Mesothelial cell of epicardium (in vitro differentiated cells): ENCODE data around the gene ATF4. TPM values are rescaled to one million over a fixed set of nuclear protein-coding genes. Genes with fewer than 3 reads are reported as not detected.

Source experiments
- DNase-seq, 2 experiments: peaks; one replicate each; pipeline ENCODE4 v3.0.0; 2021; ENCODE audit warnings: low spot score in 2 of 2; ENCODE audit not compliant: unreplicated experiment in 2 of 2
- H3K27ac Mint-ChIP-seq: 2 replicates; pipeline ENCODE4 v1.8.0; 2021; ENCODE audit warnings: mixed read lengths
- H3K27me3 Mint-ChIP-seq: 2 replicates; pipeline ENCODE4 v1.8.0; 2021; ENCODE audit warnings: low read depth, mixed read lengths
- H3K36me3 Mint-ChIP-seq: 2 replicates; pipeline ENCODE4 v1.8.0; 2021; ENCODE audit warnings: mixed read lengths
- H3K4me1 Mint-ChIP-seq: 2 replicates; pipeline ENCODE4 v1.8.0; 2021; ENCODE audit warnings: mixed read lengths
- H3K4me3 Mint-ChIP-seq: 2 replicates; pipeline ENCODE4 v1.8.0; 2021; ENCODE audit warnings: mild to moderate bottlenecking, moderate library complexity, mixed read lengths
- H3K9me3 Mint-ChIP-seq: 2 replicates; pipeline ENCODE4 v1.8.0; 2021; ENCODE audit warnings: mixed read lengths
- total RNA-seq: library from RNA; stranded (reverse); gene quantifications from 3 replicates; pipeline ENCODE4 v1.2.1, GENCODE V29; 2021
- TF ChIP-seq, protein P1 (sequence below): fragments of 200-600 bp; sonication (generic); IDR thresholded peaks from one replicate; pipeline ENCODE4 v1.5.0; 2021; ENCODE audit warnings: antibody characterized with exemption; ENCODE audit not compliant: unreplicated experiment

ATF4 gene
- total RNA-seq, 1 donor from 2014 or later: 361 TPM

DNA sequence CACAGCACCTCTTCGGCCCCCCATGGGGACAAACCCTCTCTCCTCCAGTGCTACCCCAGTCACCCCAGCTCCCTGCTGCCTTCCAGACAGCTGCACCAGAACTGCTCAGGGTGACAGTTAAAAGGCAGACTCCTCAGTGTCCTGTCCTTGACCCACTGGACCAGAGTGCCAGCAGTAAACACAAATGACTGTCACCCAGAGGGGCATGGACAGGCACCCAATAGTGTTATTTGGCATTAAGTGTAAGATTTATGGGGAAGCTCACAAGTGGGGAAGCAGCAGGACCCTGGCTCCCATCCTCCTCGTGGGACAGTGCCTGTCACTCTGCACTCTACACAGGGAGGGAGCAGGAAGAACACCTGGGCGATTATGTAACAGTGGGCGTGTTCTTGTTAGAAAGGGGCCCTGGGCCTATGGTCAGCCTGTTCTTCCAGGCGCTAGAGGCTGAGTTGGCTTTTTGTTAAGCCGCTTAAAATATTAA, 7.2 kb downstream of the ATF4 start:
- no peak overlapping the region for H3K4me3 Mint-ChIP-seq
- no peaks in the 10 kb centered on the region for H3K27me3 Mint-ChIP-seq
- DNase-seq: no peak
- H3K27ac Mint-ChIP-seq: peak overlapping the region; percentile 33
- H3K9me3 Mint-ChIP-seq: no peaks in the 10 kb centered on the region
- H3K4me1 Mint-ChIP-seq: peaks cover 69% of the 10 kb centered on the region
- peaks cover 21% of the 10 kb centered on the region for H3K36me3 Mint-ChIP-seq
- TF ChIP-seq, protein P1, sequence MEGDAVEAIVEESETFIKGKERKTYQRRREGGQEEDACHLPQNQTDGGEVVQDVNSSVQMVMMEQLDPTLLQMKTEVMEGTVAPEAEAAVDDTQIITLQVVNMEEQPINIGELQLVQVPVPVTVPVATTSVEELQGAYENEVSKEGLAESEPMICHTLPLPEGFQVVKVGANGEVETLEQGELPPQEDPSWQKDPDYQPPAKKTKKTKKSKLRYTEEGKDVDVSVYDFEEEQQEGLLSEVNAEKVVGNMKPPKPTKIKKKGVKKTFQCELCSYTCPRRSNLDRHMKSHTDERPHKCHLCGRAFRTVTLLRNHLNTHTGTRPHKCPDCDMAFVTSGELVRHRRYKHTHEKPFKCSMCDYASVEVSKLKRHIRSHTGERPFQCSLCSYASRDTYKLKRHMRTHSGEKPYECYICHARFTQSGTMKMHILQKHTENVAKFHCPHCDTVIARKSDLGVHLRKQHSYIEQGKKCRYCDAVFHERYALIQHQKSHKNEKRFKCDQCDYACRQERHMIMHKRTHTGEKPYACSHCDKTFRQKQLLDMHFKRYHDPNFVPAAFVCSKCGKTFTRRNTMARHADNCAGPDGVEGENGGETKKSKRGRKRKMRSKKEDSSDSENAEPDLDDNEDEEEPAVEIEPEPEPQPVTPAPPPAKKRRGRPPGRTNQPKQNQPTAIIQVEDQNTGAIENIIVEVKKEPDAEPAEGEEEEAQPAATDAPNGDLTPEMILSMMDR: no peak

DNA sequence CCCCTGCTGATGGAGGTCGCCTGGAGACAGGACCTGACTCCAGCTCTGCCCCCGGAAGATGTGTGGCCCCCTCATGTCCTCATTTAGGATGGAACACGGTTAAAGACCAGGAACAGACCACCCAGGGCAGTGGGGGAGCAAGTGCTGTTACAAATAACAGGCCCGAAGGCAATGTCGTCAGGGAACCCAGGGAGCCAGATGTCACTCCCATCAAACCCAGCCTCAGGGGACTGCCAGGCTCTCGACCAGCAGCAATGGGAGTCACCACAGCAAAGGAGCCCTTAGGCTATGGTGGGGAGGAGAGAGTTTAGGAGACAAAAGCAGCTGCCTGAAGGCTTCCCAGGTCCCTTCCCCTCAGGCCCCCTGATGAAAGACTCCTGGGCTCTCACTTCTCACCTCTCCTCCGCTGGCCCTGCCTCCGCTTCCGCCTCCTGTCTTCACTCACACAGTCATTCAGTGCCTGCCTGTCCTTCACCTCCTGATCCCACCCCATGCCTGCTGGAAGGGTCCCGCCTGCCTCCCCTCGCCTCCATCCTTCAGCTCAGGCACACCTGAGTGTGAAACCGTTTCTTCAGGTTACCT, 7.8 kb downstream of the ATF4 start:
- H3K27ac Mint-ChIP-seq: peak overlapping the region; percentile 33
- H3K36me3 Mint-ChIP-seq: peaks cover 17% of the 10 kb centered on the region
- no peak for DNase-seq
- H3K9me3 Mint-ChIP-seq: no peaks in the 10 kb centered on the region
- TF ChIP-seq, protein P1: no peak
- peaks cover 67% of the 10 kb centered on the region for H3K4me1 Mint-ChIP-seq
- H3K27me3 Mint-ChIP-seq: no peaks in the 10 kb centered on the region
- no peak overlapping the region for H3K4me3 Mint-ChIP-seq

DNA sequence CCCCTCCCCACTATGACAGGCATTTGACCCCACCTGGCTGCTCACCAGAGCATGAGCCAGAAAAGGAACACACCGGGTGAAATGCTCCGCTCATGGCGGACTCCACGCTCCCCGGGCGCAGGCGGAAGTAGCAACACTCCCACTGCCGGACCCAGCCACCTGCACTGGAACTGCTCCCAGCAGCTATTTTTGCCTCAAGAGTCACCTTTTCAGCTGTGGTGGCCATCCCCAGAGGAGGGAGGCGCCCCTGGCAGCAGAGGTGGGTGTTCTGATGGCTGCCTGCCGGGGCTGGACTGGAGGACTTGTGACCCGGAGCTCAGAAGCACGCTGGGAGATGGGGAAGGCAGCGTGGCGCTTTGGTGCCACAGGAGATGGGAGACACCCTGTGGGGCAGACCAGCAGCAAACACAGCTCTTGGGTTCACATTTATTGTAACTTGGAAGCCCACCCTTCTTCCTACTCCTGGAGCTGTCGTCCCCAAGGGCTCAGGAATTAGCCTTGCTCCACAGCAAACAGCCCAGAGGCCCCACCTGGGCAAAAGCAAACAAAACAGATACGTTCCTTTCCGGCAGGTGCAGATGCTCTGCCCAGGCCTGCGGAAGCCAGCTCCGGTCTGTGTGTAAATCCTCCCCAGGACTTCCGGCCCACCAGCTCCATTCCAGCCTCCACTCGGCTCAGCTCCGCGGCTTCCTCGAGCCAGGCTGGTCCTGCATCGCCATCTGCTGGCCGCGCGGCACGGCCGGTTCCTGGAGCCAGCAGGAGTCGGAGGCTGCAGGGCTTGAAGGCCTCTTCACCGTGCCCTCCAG, 8.5 kb downstream of the ATF4 start:
- Mint-ChIP-seq H3K36me3 (peaks cover 14% of the 10 kb centered on the region), H3K27ac (peak overlapping the region; percentile 8), H3K4me3 (peak overlapping the region; percentile 22), H3K9me3 (no peaks in the 10 kb centered on the region), H3K27me3 (no peaks in the 10 kb centered on the region), H3K4me1 (peaks cover 63% of the 10 kb centered on the region)
- TF ChIP-seq, protein P1: peak; percentile 82
- DNase-seq: peak; percentile 78 to 91

DNA sequence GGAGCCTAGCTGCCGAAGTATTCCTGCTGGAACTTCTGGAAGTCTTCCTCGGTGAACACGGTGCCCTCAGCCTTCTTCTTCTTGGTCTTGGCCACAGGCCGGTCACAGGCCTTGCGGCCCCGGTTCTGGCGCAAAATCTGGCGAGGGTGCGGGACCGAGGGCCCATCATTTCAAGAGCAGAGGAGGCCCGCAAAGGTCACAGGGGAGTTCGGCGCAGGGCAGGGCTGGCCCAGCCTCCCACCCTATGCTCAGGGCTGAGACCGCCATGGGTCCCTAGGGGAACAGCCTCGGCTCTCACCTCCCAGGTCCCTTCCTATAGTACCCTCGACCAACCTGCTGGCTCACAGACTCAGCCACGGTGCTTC, 9.1 kb downstream of the ATF4 start:
- H3K4me1 Mint-ChIP-seq: peaks cover 61% of the 10 kb centered on the region
- H3K27ac Mint-ChIP-seq: peak overlapping the region; percentile 8
- TF ChIP-seq, protein P1: peak; percentile 8
- no peaks in the 10 kb centered on the region for H3K27me3 Mint-ChIP-seq
- peak overlapping the region; percentile 13 for H3K4me3 Mint-ChIP-seq
- no peaks in the 10 kb centered on the region for H3K9me3 Mint-ChIP-seq
- H3K36me3 Mint-ChIP-seq: peaks cover 14% of the 10 kb centered on the region
- no peak for DNase-seq

DNA sequence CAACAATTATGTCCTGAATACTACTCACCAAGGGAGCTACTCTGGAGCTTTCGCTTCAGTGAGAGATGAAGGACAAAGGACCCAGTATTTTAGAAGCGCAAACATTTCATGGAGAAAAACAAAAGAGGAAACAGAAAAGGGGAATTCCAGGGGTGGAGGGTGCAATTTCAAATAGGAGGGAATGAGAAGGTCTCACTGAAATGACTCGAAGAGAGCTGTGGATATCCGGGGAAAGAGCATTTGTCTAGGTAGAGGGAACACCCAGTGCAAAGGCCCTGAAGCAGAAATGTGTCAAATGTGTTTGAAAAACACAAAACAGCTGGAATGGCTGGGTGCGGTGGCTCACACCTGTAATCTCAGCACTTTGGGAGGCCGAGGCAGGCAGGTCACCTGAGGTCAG, 9.8 kb downstream of the ATF4 start:
- H3K27ac Mint-ChIP-seq: peak overlapping the region; percentile 1
- no peak for DNase-seq
- H3K36me3 Mint-ChIP-seq: peaks cover 8% of the 10 kb centered on the region
- no peaks in the 10 kb centered on the region for H3K9me3 Mint-ChIP-seq
- TF ChIP-seq, protein P1: no peak
- no peaks in the 10 kb centered on the region for H3K27me3 Mint-ChIP-seq
- no peak overlapping the region for H3K4me3 Mint-ChIP-seq
- peaks cover 54% of the 10 kb centered on the region for H3K4me1 Mint-ChIP-seq
